NCI-H2107 treated with DMSO at 0.1 percent for 48 hours (cell line): ENCODE data around the gene KCNJ5.
A peak's percentile ranks its signal among the peaks of the same experiment; 100 is the strongest.

ENCODE experiments used
- DNase-seq: peaks from one replicate; lab custom pipeline; 2025; ENCODE audit not compliant: unreplicated experiment; lab: John Stamatoyannopoulos, UW

Gene KCNJ5

GRCh38 chr11:128871168-128871610 is 20.0 kb upstream of the KCNJ5 start:
- DNase-seq = no peak

- no peak for DNase-seq
Measured at GRCh38 chr11:128872094-128872493, 19.1 kb upstream of the KCNJ5 start.

GRCh38 chr11:128872594-128872993 is 18.6 kb upstream of the KCNJ5 start:
- no peak for DNase-seq

GRCh38 chr11:128874427-128874826 is 16.7 kb upstream of the KCNJ5 start:
- DNase-seq = no peak

- no peak for DNase-seq
Measured at GRCh38 chr11:128876133-128876650, 15.0 kb upstream of the KCNJ5 start.

GRCh38 chr11:128877726-128878125 is 13.4 kb upstream of the KCNJ5 start:
- no peak for DNase-seq

GRCh38 chr11:128878455-128878854 is 12.7 kb upstream of the KCNJ5 start:
- no peak for DNase-seq

GRCh38 chr11:128879817-128880216 is 11.3 kb upstream of the KCNJ5 start:
- DNase-seq = no peak

- DNase-seq = no peak
Measured at GRCh38 chr11:128881221-128881620, 9.9 kb upstream of the KCNJ5 start.

- DNase-seq = no peak
Measured at GRCh38 chr11:128882451-128882850, 8.7 kb upstream of the KCNJ5 start.

- DNase-seq = no peak
Measured at GRCh38 chr11:128884054-128884453, 7.1 kb upstream of the KCNJ5 start.

GRCh38 chr11:128884703-128885338 is 6.3 kb upstream of the KCNJ5 start:
- DNase-seq = peak; percentile 32

GRCh38 chr11:128886406-128887124 is 4.6 kb upstream of the KCNJ5 start:
- peak; percentile 41 for DNase-seq

- no peak for DNase-seq
Measured at GRCh38 chr11:128888034-128888985, 2.8 kb upstream of the KCNJ5 start.

GRCh38 chr11:128889657-128890213 is 1.4 kb upstream of the KCNJ5 start:
- DNase-seq = no peak

GRCh38 chr11:128890216-128890542 is 977 bp upstream of the KCNJ5 start:
- DNase-seq = no peak

- no peak for DNase-seq
Measured at GRCh38 chr11:128891913-128892398, 800 bp downstream of the KCNJ5 start.

GRCh38 chr11:128892866-128893565 is 1.9 kb downstream of the KCNJ5 start:
- DNase-seq = no peak

- DNase-seq = peak; percentile 37
Measured at GRCh38 chr11:128893578-128894285, 2.6 kb downstream of the KCNJ5 start.

- DNase-seq = no peak
Measured at GRCh38 chr11:128894286-128894681, 3.1 kb downstream of the KCNJ5 start.
